K562 (cell line): Measurements from ENCODE around the gene BCAN. TPM values are rescaled to one million over a fixed set of nuclear protein-coding genes. Genes with fewer than 3 reads are reported as not detected.

ENCODE experiments used
- ATAC-seq: fragments of 200-7000 bp; cut with Tn5 transposase; 3 replicates; pipeline ENCODE4 v1.9.1; 2020; ENCODE audit warnings: moderate library complexity
- BruUV-seq: library from RNA; stranded (reverse); fragments of 400-500 nt; replicated peaks from 2 replicates; lab custom pipeline; 2021; lab: Mats Ljungman, UMichigan
- CTCF ChIA-PET: fragments of 300-600 bp; formaldehyde crosslinking; extraction: SDS; loops from one replicate; lab custom pipeline; 2021; ENCODE audit warnings: low intra/inter-chr PET ratio; lab: Yijun Ruan, JAX
- POLR2A ChIA-PET: fragments of 300-600, 350-650 bp; sonication (Branson Sonifier 250); formaldehyde crosslinking; extraction: SDS; loops from one replicate; lab custom pipeline; 2021; ENCODE audit warnings: antibody characterized with exemption, inconsistent platforms; lab: Yijun Ruan, JAX
- DNase-seq, 4 experiments: peaks; one replicate each; pipeline versions ENCODE4 v3.0.0 to v3.0.0-alpha.2; 2011 to 2018; ENCODE audit warnings: low spot score in 3 of 4, mixed read lengths in 3 of 4; ENCODE audit errors: extremely low read depth in 1 of 4
- FAIRE-seq: peaks from 2 replicates; lab custom pipeline; 2011; peaks lifted over from hg19 to GRCh38; lab: Jason Lieb, UNC
- H2AFZ ChIP-seq: 2 replicates; pipeline ENCODE4 v1.6.0; 2011; ENCODE audit warnings: low read depth, low read length, control low read depth, inconsistent platforms
- H3K27ac ChIP-seq: fragments of 200-600 bp; 3 replicates; pipeline ENCODE4 v1.8.0; 2011; ENCODE audit warnings: low read depth, mild to moderate bottlenecking, control low read depth, inconsistent platforms, low read length, moderate library complexity, mixed read lengths; ENCODE audit errors: extremely low read depth
- H3K27me3 ChIP-seq, 2 experiments: fragments of 300-600 bp in 1 of 2; 2 replicates in 1 of 2; 3 replicates in 1 of 2; pipeline versions ENCODE4 v1.6.0 to v1.8.0; 2011; ENCODE audit warnings: inconsistent platforms in 2 of 2, low read length in 2 of 2, mild to moderate bottlenecking in 1 of 2, mixed read lengths in 1 of 2, moderate library complexity in 1 of 2; ENCODE audit not compliant: control insufficient read depth in 2 of 2, insufficient read depth in 2 of 2
- H3K36me3 ChIP-seq: fragments of 300-600 bp; 3 replicates; pipeline ENCODE4 v1.8.0; 2011; ENCODE audit warnings: mild to moderate bottlenecking, low read length, inconsistent platforms; ENCODE audit not compliant: control insufficient read depth, insufficient read depth
- H3K4me1 ChIP-seq, 2 experiments: fragments of 200-600 bp in 1 of 2; replicated peaks in 1 of 2; 2 replicates in 1 of 2; 3 replicates in 1 of 2; pipeline versions ENCODE4 v1.5.1 to v1.8.0; 2011; ENCODE audit warnings: inconsistent platforms in 2 of 2, low read length in 2 of 2, mild to moderate bottlenecking in 1 of 2, mixed read lengths in 1 of 2, moderate library complexity in 1 of 2; ENCODE audit not compliant: control insufficient read depth in 2 of 2, insufficient read depth in 2 of 2
- H3K4me2 ChIP-seq: 2 replicates; pipeline ENCODE4 v1.6.1; 2011; ENCODE audit warnings: low read length, control low read depth, inconsistent platforms, mixed read lengths; ENCODE audit not compliant: insufficient read depth
- H3K4me3 ChIP-seq: fragments of 200-600 bp; sonication (generic), shearing (Covaris generic); 2 replicates; pipeline ENCODE4 v1.5.1; 2016; ENCODE audit warnings: control low read depth, inconsistent platforms
- H3K79me2 ChIP-seq: fragments of 200-600 bp; 3 replicates; pipeline ENCODE4 v1.8.0; 2011; ENCODE audit warnings: low read length, inconsistent platforms; ENCODE audit not compliant: control insufficient read depth, insufficient read depth
- H3K9ac ChIP-seq, 2 experiments: 2 replicates each; pipeline versions ENCODE4 v1.6.0 to v1.6.1; 2011; ENCODE audit warnings: low read depth in 2 of 2, low read length in 2 of 2, control low read depth in 1 of 2, inconsistent platforms in 1 of 2, mild to moderate bottlenecking in 1 of 2, mixed read lengths in 1 of 2; ENCODE audit not compliant: insufficient read depth in 1 of 2
- H3K9me1 ChIP-seq: one replicate; pipeline ENCODE4 v1.6.0; 2011; ENCODE audit warnings: inconsistent platforms, mild to moderate bottlenecking, low read length, moderate library complexity; ENCODE audit not compliant: control insufficient read depth, insufficient read depth
- H3K9me3 ChIP-seq: replicated peaks from 2 replicates; pipeline ENCODE4 v1.5.1; 2011; ENCODE audit warnings: low read depth, low read length, inconsistent platforms; ENCODE audit not compliant: control insufficient read depth, insufficient read depth
- H4K20me1 ChIP-seq: replicated peaks from 2 replicates; pipeline ENCODE4 v1.6.1; 2011; ENCODE audit warnings: low read length, inconsistent platforms, mixed read lengths; ENCODE audit not compliant: control insufficient read depth, insufficient read depth
- ARID1B ChIP-seq: fragments of 450-650 bp; IDR thresholded peaks from 2 replicates; pipeline ENCODE4 v1.6.1; 2016; ENCODE audit warnings: antibody characterized with exemption, mild to moderate bottlenecking, inconsistent platforms
- CCNT2 ChIP-seq: IDR thresholded peaks from 2 replicates; pipeline ENCODE4 v1.6.1; 2011; ENCODE audit warnings: borderline replicate concordance, low read depth, mild to moderate bottlenecking, moderate library complexity, mixed read lengths, low read length; ENCODE audit not compliant: insufficient read length; ENCODE audit errors: extremely low read depth
- CREM ChIP-seq: IDR thresholded peaks from 2 replicates; pipeline ENCODE4 v1.6.1; 2014; ENCODE audit warnings: antibody characterized with exemption, low read depth
- DMBX1 ChIP-seq: fragments of 250-450 bp; sonication (Bioruptor Pico); IDR thresholded peaks from 2 replicates; pipeline ENCODE4 v1.8.0; 2022; ENCODE audit warnings: inconsistent platforms, mild to moderate bottlenecking, moderate library complexity, borderline replicate concordance
- ETV5 ChIP-seq: sonication (generic); formaldehyde crosslinking; IDR thresholded peaks from 2 replicates; pipeline ENCODE4 v1.4.0; 2020; ENCODE audit warnings: low read depth, mild to moderate bottlenecking, missing genetic modification reagents
- HMGN3 ChIP-seq: IDR thresholded peaks from 2 replicates; pipeline ENCODE4 v1.6.1; 2011; ENCODE audit warnings: borderline replicate concordance, low read depth, mild to moderate bottlenecking, mixed read lengths, low read length; ENCODE audit not compliant: insufficient read length; ENCODE audit errors: extremely low read depth
- KDM4B ChIP-seq, 2 experiments: fragments of 450-650 bp in 1 of 2; sonication (generic) in 1 of 2; IDR thresholded peaks; 2 replicates each; pipeline ENCODE4 v1.6.1; 2016 to 2017; ENCODE audit warnings: borderline replicate concordance in 2 of 2, antibody characterized with exemption in 1 of 2, low read depth in 1 of 2, mild to moderate bottlenecking in 1 of 2
- MCM2 ChIP-seq: fragments of 450-650 bp; IDR thresholded peaks from 2 replicates; pipeline ENCODE4 v1.6.1; 2017; ENCODE audit warnings: low read depth, mild to moderate bottlenecking
- MYC ChIP-seq, 2 experiments: fragments of 250-450 bp in 1 of 2; sonication (Bioruptor Pico) in 1 of 2; IDR thresholded peaks; 2 replicates each; pipeline versions ENCODE4 v1.5.1 to v1.6.1; 2012 to 2021; ENCODE audit warnings: low read depth in 2 of 2, borderline replicate concordance in 1 of 2, improper control_type of control experiment in 1 of 2, low read length in 1 of 2, mild to moderate bottlenecking in 1 of 2, moderate library complexity in 1 of 2
- NR3C1 ChIP-seq: sonication (generic); formaldehyde crosslinking; IDR thresholded peaks from 2 replicates; pipeline ENCODE4 v1.8.1; 2022; ENCODE audit warnings: missing genetic modification reagents
- PCBP2 ChIP-seq: fragments of 200-400 bp; formaldehyde crosslinking; IDR thresholded peaks from 2 replicates; pipeline ENCODE4 v1.6.1; 2018; ENCODE audit warnings: low read length, low read depth, mild to moderate bottlenecking, moderate library complexity; ENCODE audit not compliant: poor library complexity, severe bottlenecking
- PYGO2 ChIP-seq: fragments of 450-650 bp; IDR thresholded peaks from 2 replicates; pipeline ENCODE4 v1.6.1; 2016; ENCODE audit warnings: mild to moderate bottlenecking, missing genetic modification characterization, moderate library complexity, missing compliant biosample characterization
- RBFOX2 ChIP-seq: fragments of 200-400 bp; formaldehyde crosslinking; IDR thresholded peaks from 2 replicates; pipeline ENCODE4 v1.6.1; 2017; ENCODE audit warnings: low read depth, mild to moderate bottlenecking, low read length, moderate library complexity
- RBM17 ChIP-seq: fragments of 200-400 bp; formaldehyde crosslinking; IDR thresholded peaks from 2 replicates; pipeline ENCODE4 v1.6.1; 2017; ENCODE audit warnings: low read depth, mild to moderate bottlenecking, low read length, borderline replicate concordance
- SAFB ChIP-seq: fragments of 200-400 bp; formaldehyde crosslinking; IDR thresholded peaks from 2 replicates; pipeline ENCODE4 v1.6.1; 2017; ENCODE audit warnings: low read depth, low read length, borderline replicate concordance
- SNRNP70 ChIP-seq: fragments of 200-400 bp; formaldehyde crosslinking; optimal IDR thresholded peaks from 2 replicates; pipeline ENCODE3; 2017; ENCODE audit warnings: low read depth, low read length
- WHSC1 ChIP-seq: IDR thresholded peaks from one replicate; pipeline ENCODE4 v1.6.1; 2012; ENCODE audit warnings: low read length, control low read depth, inconsistent platforms
- ZBTB1 ChIP-seq: sonication (generic); formaldehyde crosslinking; IDR thresholded peaks from 2 replicates; pipeline ENCODE4 v1.8.1; 2023; ENCODE audit warnings: missing genetic modification reagents, low read depth, mild to moderate bottlenecking, borderline replicate concordance
- ZNF174 ChIP-seq: fragments of 250-450 bp; sonication (Bioruptor Pico); IDR thresholded peaks from 2 replicates; pipeline ENCODE4 v1.4.0; 2020; ENCODE audit warnings: mild to moderate bottlenecking
- ZNF696 ChIP-seq: fragments of 250-450 bp; sonication (Bioruptor Pico); conservative IDR thresholded peaks from 2 replicates; pipeline ENCODE4 v1.4.0; 2020; ENCODE audit warnings: mild to moderate bottlenecking, moderate library complexity
- WGBS: fragments of 100-300 bp; shearing (Covaris generic); methylation state at CpG from one replicate; pipeline ENCODE4 v1.1.6; 2016; ENCODE audit warnings: low coverage, mixed read lengths; ENCODE audit not compliant: insufficient coverage; ENCODE audit errors: missing lambda C conversion rate; 5-methylcytosine and 5-hydroxymethylcytosine counted together
- in situ Hi-C: fragments of 300-500 bp; cut with MboI; formaldehyde crosslinking; loops from 4 replicates; pipeline ENCODE4 v1.15.0; 2018; ENCODE audit warnings: inconsistent platforms, mixed read lengths
- intact Hi-C: fragments of 100-400 bp; cut with micrococcal nuclease; formaldehyde crosslinking; loops from 2 replicates; pipeline ENCODE4 v1.14.2; 2022
- polyA plus RNA-seq, 8 experiments: library from polyadenylated mRNA; depleted of rRNA in 4 of 8; stranded (reverse) in 5 of 8; unstranded in 3 of 8; fragments of >200 nt; fragmentation: Nextera tagmentation in 2 of 8; fragmentation: Illumina TruSeq in 1 of 8; extraction: Ambion mirVana in 2 of 8; extraction: Trizol in 1 of 8; gene quantifications; 2 replicates each; pipeline versions ENCODE4 v1.2.1 to v1.2.3, GENCODE V29; 2011 to 2014; ENCODE audit warnings: inconsistent platforms in 1 of 8, missing spikeins in 1 of 8
- total RNA-seq, 7 experiments: library from RNA; depleted of rRNA in 6 of 7; stranded (reverse); fragments of >200 nt in 6 of 7; fragmentation: Illumina TruSeq in 2 of 7; extraction: Trizol in 2 of 7; gene quantifications; 2 replicates each; pipeline versions ENCODE4 v1.2.1 to v1.2.3, GENCODE V29; 2011 to 2021; ENCODE audit warnings: low replicate concordance in 1 of 7

BCAN gene
- total and polyA plus RNA-seq, 9 of the 15 experiments (the other 6 are each of a cell fraction or from before 2014, with no cell fraction given) = 0.04 to 0.33 (median 0.14) TPM; not detected in 5

DNA sequence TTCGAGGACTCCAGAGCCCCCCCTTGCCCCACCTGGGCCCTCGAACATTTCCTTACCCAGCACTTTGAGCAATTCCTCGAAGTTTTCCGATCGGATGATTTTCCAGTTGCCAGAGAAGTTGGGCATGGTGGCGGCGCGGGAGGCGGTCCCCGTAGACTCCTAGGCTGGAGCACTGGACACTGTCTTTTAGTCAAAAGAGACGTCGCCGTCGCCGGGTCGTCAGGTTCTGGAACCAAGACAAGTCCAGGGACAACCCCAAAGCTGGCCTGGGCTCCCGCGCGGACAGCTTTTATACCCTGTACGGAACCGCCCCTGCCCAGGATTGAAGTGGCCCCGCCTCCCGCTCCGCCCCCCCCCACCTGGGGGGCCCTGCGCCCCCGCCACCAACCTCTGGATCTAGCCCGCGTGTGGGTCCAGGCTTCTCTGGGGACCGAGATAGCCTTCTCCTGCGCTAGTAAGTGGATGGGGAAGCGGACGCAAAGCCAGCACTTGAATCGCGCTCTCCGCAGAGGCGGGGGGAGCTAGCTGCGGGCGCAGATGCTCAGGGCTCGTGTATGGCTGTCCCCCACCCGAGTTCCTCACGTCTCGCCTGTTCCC is 63.5 kb downstream of the BCAN start, which contains the start of gene CRABP2:
Gene CRABP2 (minus strand): TSS at position 263 of the 597 bp plus-strand sequence. CDS start 137 bp downstream, at position 126.
- TF ChIP-seq ARID1B (no peak), WHSC1 (no peak), MYC (IDR thresholded peaks at IDR 0.05; ENCODE audit: low read depth, low read length) (no peak), MYC (CRISPR knock-in tag; IDR thresholded peaks at IDR 0.05; ENCODE audit: borderline replicate concordance, low read depth) (no peak), PCBP2 (no peak), ZNF174 (CRISPR knock-in tag) (no peak), SNRNP70 (no peak), NR3C1 (CRISPR knock-in tag) (no peak), ETV5 (CRISPR knock-in tag) (no peak), ZNF696 (no peak), SAFB (0 out of 2 replicates have a peak, but pooled peaks have one; percentile 58), PYGO2 (tag) (no peak), RBFOX2 (no peak), KDM4B (IDR thresholded peaks at IDR 0.05; ENCODE audit: borderline replicate concordance in 2 of 2, low read depth in 1 of 2) (no peak), MCM2 (no peak), HMGN3 (peak; percentile 32), RBM17 (no peak), ZBTB1 (CRISPR knock-in tag) (peak; percentile 38; the same call in 1 of the 2 replicates), DMBX1 (CRISPR knock-in tag) (no peak), CREM (no peak), CCNT2 (peak; percentile 8)
- POLR2A ChIA-PET = interaction anchor here (0.6 to 2.3 kb wide), 5 partner anchors 11 to 1570 kb away, joined by 3 to 21 read pairs (median 4); no protein-coding TSS in a partner anchor
- DNase-seq = peak in 3 of 4 experiments; percentile 56 to 63 (median 62)
- H3K27me3 ChIP-seq = no peaks in the 10 kb centered on the region
- H3K9me1 ChIP-seq = no peaks in the 10 kb centered on the region
- H3K79me2 ChIP-seq = no peaks in the 10 kb centered on the region
- no peaks in the 10 kb centered on the region for H4K20me1 ChIP-seq
- H3K4me1 ChIP-seq = peaks cover 15 to 36% of the 10 kb centered on the region in 2 experiments; a peak in 4 of 5 replicates
- no peaks in the 10 kb centered on the region for H3K36me3 ChIP-seq
- CTCF ChIA-PET = interaction anchor here (0.5 to 4.4 kb wide), 7 partner anchors 12 to 79 kb away, joined by 3 to 64 read pairs (median 4); no protein-coding TSS in a partner anchor
- peak; percentile 73 for ATAC-seq
- intact Hi-C loops (no loop called here), in situ Hi-C loops (no loop called here)
- FAIRE-seq = no peak
- peak within 1 kb of the TSS; percentile 87 for H3K4me2 ChIP-seq
- no peaks in the 10 kb centered on the region for H3K9me3 ChIP-seq
- 33% methylated on average over 36 of the region's 42 CpGs for WGBS
- peak within 1 kb of the TSS; percentile 64 to 87 for H3K9ac ChIP-seq
- no TSS peak for BruUV-seq
- H3K27ac ChIP-seq = peak within 1 kb of the TSS; percentile 44; the same call in 2 of the 3 replicates
- peak within 1 kb of the TSS; percentile 99 for H2AFZ ChIP-seq
- H3K4me3 ChIP-seq = peak within 1 kb of the TSS; percentile 47
